Measurements from ENCODE around the gene BPIFB2. TPM values are rescaled to one million over a fixed set of nuclear protein-coding genes. Genes with fewer than 3 reads are reported as not detected.

BPIFB2 gene
- polyA plus RNA-seq, 1 donor (not counting 4 experiments of a cell fraction or from before 2014, with no cell fraction given): not detected

- Histone ChIP-seq H3K4me1 (ENCODE audit: control insufficient read depth, extremely low read depth, insufficient read depth, low read length) (no peaks in the 10 kb centered on the region), H2AFZ (ENCODE audit: control insufficient read depth, low read length) (no peak overlapping the region), H3K9me1 (ENCODE audit: control insufficient read depth, extremely low read depth, insufficient read depth, low read length) (no peaks in the 10 kb centered on the region), H4K20me1 (ENCODE audit: control insufficient read depth, extremely low read depth, insufficient read depth, low read length) (no peaks in the 10 kb centered on the region), H3K4me2 (ENCODE audit: control insufficient read depth, extremely low read depth, insufficient read depth, low read depth, low read length) (no peak overlapping the region), H3K27ac (ENCODE audit: control insufficient read depth, insufficient read depth, low read length) (no peak overlapping the region), H3K79me2 (ENCODE audit: control insufficient read depth, insufficient read depth, low read length) (no peaks in the 10 kb centered on the region), H3K27me3 (ENCODE audit: control insufficient read depth, extremely low read depth, insufficient read depth, low read length) (no peaks in the 10 kb centered on the region), H3K9ac (ENCODE audit: control insufficient read depth, extremely low read depth, insufficient read depth, low read length) (no peak overlapping the region), H3K9me3 (ENCODE audit: control insufficient read depth, low read depth, low read length) (no peaks in the 10 kb centered on the region), H3K36me3 (ENCODE audit: control insufficient read depth in 2 of 2, extremely low read depth in 1 of 2, insufficient read depth in 2 of 2, low read length in 2 of 2) (no peaks in the 10 kb centered on the region), H3K4me3 (ENCODE audit: control insufficient read depth in 2 of 3, extremely low read depth in 1 of 3, insufficient read depth in 2 of 3, low read depth in 1 of 3, low read length in 3 of 3) (no peak overlapping the region)
- no peak for TF ChIP-seq EZH2 (IDR thresholded peaks at IDR 0.05; ENCODE audit: low read length)
- TF ChIP-seq CTCF (optimal IDR thresholded peaks at IDR 0.05 in 1 of 3, IDR thresholded peaks at IDR 0.05 in 1 of 3, conservative IDR thresholded peaks at IDR 0.05 in 1 of 3; ENCODE audit: extremely low read depth in 1 of 3, insufficient read depth in 2 of 3, low read length in 3 of 3): no peak
- DNase-seq (ENCODE audit: low read depth, low spot score) (no peak), FAIRE-seq (no peak)
- dilution Hi-C loops (cut with MboI; ENCODE audit: extremely low pct_ligation_motif_present, low sequenced_read_pairs): no loop called here
These were observed 41.1 kb upstream of the BPIFB2 start for GRCh38 chr20:32966382-32966781.

GRCh38 chr20:32966881-32967781, 40.4 kb upstream of the BPIFB2 start:
- FAIRE-seq: no peak
- no peak for TF ChIP-seq EZH2 (IDR thresholded peaks at IDR 0.05; ENCODE audit: low read length)
- TF ChIP-seq CTCF (optimal IDR thresholded peaks at IDR 0.05 in 1 of 3, IDR thresholded peaks at IDR 0.05 in 1 of 3, conservative IDR thresholded peaks at IDR 0.05 in 1 of 3; ENCODE audit: extremely low read depth in 1 of 3, insufficient read depth in 2 of 3, low read length in 3 of 3): no peak
- no peak overlapping the region for H3K27ac ChIP-seq (ENCODE audit: control insufficient read depth, insufficient read depth, low read length)

More at GRCh38 chr20:32966881-32967781, 40.4 kb upstream of the BPIFB2 start:
- H4K20me1 ChIP-seq (ENCODE audit: control insufficient read depth, extremely low read depth, insufficient read depth, low read length): no peaks in the 10 kb centered on the region
- dilution Hi-C loops (cut with MboI; ENCODE audit: extremely low pct_ligation_motif_present, low sequenced_read_pairs): no loop called here
- no peak overlapping the region for H3K9ac ChIP-seq (ENCODE audit: control insufficient read depth, extremely low read depth, insufficient read depth, low read length)
- H3K79me2 ChIP-seq (ENCODE audit: control insufficient read depth, insufficient read depth, low read length): no peaks in the 10 kb centered on the region
- H3K36me3 ChIP-seq (ENCODE audit: control insufficient read depth in 2 of 2, extremely low read depth in 1 of 2, insufficient read depth in 2 of 2, low read length in 2 of 2): no peaks in the 10 kb centered on the region
- H3K4me1 ChIP-seq (ENCODE audit: control insufficient read depth, extremely low read depth, insufficient read depth, low read length): no peaks in the 10 kb centered on the region
- no peak for DNase-seq (ENCODE audit: low read depth, low spot score)
- no peak overlapping the region for H3K4me3 ChIP-seq (ENCODE audit: control insufficient read depth in 2 of 3, extremely low read depth in 1 of 3, insufficient read depth in 2 of 3, low read depth in 1 of 3, low read length in 3 of 3)
- H3K4me2 ChIP-seq (ENCODE audit: control insufficient read depth, extremely low read depth, insufficient read depth, low read depth, low read length): no peak overlapping the region
- no peaks in the 10 kb centered on the region for H3K9me1 ChIP-seq (ENCODE audit: control insufficient read depth, extremely low read depth, insufficient read depth, low read length)
- no peaks in the 10 kb centered on the region for H3K9me3 ChIP-seq (ENCODE audit: control insufficient read depth, low read depth, low read length)
- no peak overlapping the region for H2AFZ ChIP-seq (ENCODE audit: control insufficient read depth, low read length)
- H3K27me3 ChIP-seq (ENCODE audit: control insufficient read depth, extremely low read depth, insufficient read depth, low read length): no peaks in the 10 kb centered on the region

All from keratinocyte (primary cell).